PC-3 (cell line): ENCODE data around the gene ZER1. TPM values are rescaled to one million over a fixed set of nuclear protein-coding genes. Genes with fewer than 3 reads are reported as not detected.
"Not testable (repeated sequence)": the region's sequence is repeated elsewhere in the genome, so short reads cannot be mapped to it uniquely, and the experiment has no call there.

ENCODE experiments used
- ATAC-seq: fragments of 200-7000 bp; cut with Tn5 transposase; 2 replicates; pipeline ENCODE4 v1.9.1; 2020; ENCODE audit warnings: mild to moderate bottlenecking, moderate library complexity
- BruUV-seq: library from RNA; stranded (reverse); fragments of 400-500 nt; replicated peaks from 2 replicates; lab custom pipeline; 2021; lab: Mats Ljungman, UMichigan
- CTCF ChIA-PET: fragments of 300-600 bp; sonication (Branson Sonifier 250); formaldehyde crosslinking; loops from one replicate; lab custom pipeline; 2022; ENCODE audit warnings: antibody characterized with exemption; lab: Charles Lee
- POLR2A ChIA-PET: fragments of 300-600 bp; sonication (Branson Sonifier 250); formaldehyde crosslinking; loops from one replicate; lab custom pipeline; 2022; ENCODE audit warnings: antibody characterized with exemption; ENCODE audit not compliant: unreplicated experiment; lab: Charles Lee
- DNase-seq: peaks from one replicate; pipeline ENCODE4 v3.0.0-alpha.2; 2015
- H2AFZ ChIP-seq: fragments of 300-600 bp; sonication (generic); 2 replicates; pipeline ENCODE4 v1.6.0; 2016; ENCODE audit warnings: antibody characterized with exemption, low read length
- H3F3A ChIP-seq: fragments of 300-600 bp; sonication (generic); one replicate; pipeline ENCODE4 v1.6.0; 2017; ENCODE audit warnings: antibody characterized with exemption, low read length, control low read depth, mild to moderate bottlenecking; ENCODE audit not compliant: unreplicated experiment
- H3K27ac ChIP-seq: fragments of 300-600 bp; sonication (generic); 2 replicates; pipeline ENCODE4 v1.5.1; 2016; ENCODE audit warnings: mild to moderate bottlenecking, low read length
- H3K27me3 ChIP-seq: fragments of 300-600 bp; sonication (generic); 2 replicates; pipeline ENCODE4 v1.6.1; 2016; ENCODE audit warnings: low read length, mixed read lengths
- H3K36me3 ChIP-seq: fragments of 300-600 bp; sonication (generic); 2 replicates; pipeline ENCODE4 v1.6.1; 2016; ENCODE audit warnings: low read depth, mixed run types, low read length, mixed read lengths
- H3K4me1 ChIP-seq: fragments of 300-600 bp; sonication (generic); 2 replicates; pipeline ENCODE4 v1.5.1; 2016; ENCODE audit warnings: low read length; ENCODE audit not compliant: insufficient read depth
- H3K4me2 ChIP-seq: fragments of 300-600 bp; sonication (generic); 2 replicates; pipeline ENCODE4 v1.6.0; 2016; ENCODE audit warnings: low read length
- H3K4me3 ChIP-seq: fragments of 300-600 bp; sonication (generic); 2 replicates; pipeline ENCODE4 v1.5.1; 2016; ENCODE audit warnings: mild to moderate bottlenecking, low read length, mixed read lengths
- H3K79me2 ChIP-seq: fragments of 300-600 bp; sonication (generic); 2 replicates; pipeline ENCODE4 v1.6.1; 2017; ENCODE audit warnings: low read length, mixed read lengths
- H3K9ac ChIP-seq: fragments of 300-600 bp; sonication (generic); 2 replicates; pipeline ENCODE4 v1.6.0; 2016; ENCODE audit warnings: mild to moderate bottlenecking, low read length
- H3K9me2 ChIP-seq: fragments of 300-600 bp; sonication (generic); replicated peaks from 2 replicates; pipeline ENCODE4 v1.6.1; 2016; ENCODE audit warnings: mixed run types, low read length, mixed read lengths
- H3K9me3 ChIP-seq: fragments of 300-600 bp; sonication (generic); 2 replicates; pipeline ENCODE4 v1.6.1; 2016; ENCODE audit warnings: low read length, mixed read lengths
- H4K20me1 ChIP-seq: fragments of 300-600 bp; sonication (generic); 2 replicates; pipeline ENCODE4 v1.6.1; 2016; ENCODE audit warnings: low read length, mixed read lengths
- CTCF ChIP-seq: fragments of 300-600 bp; sonication (generic); conservative IDR thresholded peaks from 2 replicates; pipeline ENCODE4 v1.5.1; 2017; ENCODE audit warnings: antibody characterized with exemption, low read depth, mild to moderate bottlenecking, low read length
- EZH2 ChIP-seq: fragments of 300-600 bp; sonication (generic); IDR thresholded peaks from one replicate; pipeline ENCODE4 v1.6.1; 2017; ENCODE audit warnings: antibody characterized with exemption, mild to moderate bottlenecking, low read length; ENCODE audit not compliant: unreplicated experiment
- EZH2phosphoT487 ChIP-seq: fragments of 300-600 bp; sonication (generic); IDR thresholded peaks from 2 replicates; pipeline ENCODE4 v1.6.1; 2018; ENCODE audit warnings: mild to moderate bottlenecking, antibody characterized with exemption, low read length, borderline replicate concordance
- intact Hi-C: fragments of 100-400 bp; cut with micrococcal nuclease; formaldehyde crosslinking; loops from 2 replicates; pipeline ENCODE4 v1.9.0; 2023
- total RNA-seq: library from RNA; depleted of rRNA; stranded (reverse); fragments of >200 nt; gene quantifications from 2 replicates; pipeline ENCODE4 v1.2.3, GENCODE V29; 2014

The ZER1 gene
- total RNA-seq, 1 experiment from 2014 or later = 20.6 TPM

- Histone ChIP-seq H3K79me2 (peaks cover 14% of the 10 kb centered on the region), H3K4me2 (no peak overlapping the region), H3K9ac (no peak overlapping the region), H3K9me2 (no peaks in the 10 kb centered on the region), H3K36me3 (peaks cover 36% of the 10 kb centered on the region), H3K4me3 (no peak overlapping the region), H4K20me1 (0 out of 2 replicates have a peak, but pooled peaks cover 3% of the 10 kb centered on the region), H3K4me1 (no peaks in the 10 kb centered on the region), H2AFZ (no peak overlapping the region), H3F3A (peaks cover 3% of the 10 kb centered on the region), H3K9me3 (no peaks in the 10 kb centered on the region), H3K27me3 (no peaks in the 10 kb centered on the region), H3K27ac (no peak overlapping the region)
- BruUV-seq = no TSS peak
- intact Hi-C loops = no loop called here
- TF ChIP-seq EZH2phosphoT487 (no peak), CTCF (no peak), EZH2 (no peak)
- no peak for ATAC-seq
- ChIA-PET POLR2A (no interaction called here), CTCF (interaction anchor here (0.8 kb wide), 1 partner anchor 62 kb away, joined by 3 read pairs; no protein-coding TSS in a partner anchor)
- DNase-seq = no peak
Observed at GRCh38 chr9:128696923-128697707, 74.6 kb downstream of the ZER1 start.

GRCh38 chr9:128694344-128694743 is 77.4 kb downstream of the ZER1 start:
- ChIA-PET CTCF (no interaction called here), POLR2A (no interaction called here)
- Histone ChIP-seq H3K27me3 (no peaks in the 10 kb centered on the region), H3K9ac (no peak overlapping the region), H3K4me1 (peaks cover 6% of the 10 kb centered on the region), H3K9me2 (no peaks in the 10 kb centered on the region), H3K9me3 (no peaks in the 10 kb centered on the region), H4K20me1 (peaks cover 22% of the 10 kb centered on the region), H3K79me2 (peaks cover 36% of the 10 kb centered on the region), H3K4me2 (no peak overlapping the region), H2AFZ (no peak overlapping the region), H3K4me3 (no peak overlapping the region), H3K36me3 (peaks cover 52% of the 10 kb centered on the region), H3K27ac (no peak overlapping the region), H3F3A (peaks cover 3% of the 10 kb centered on the region)
- DNase-seq (no peak), ATAC-seq (no peak)
- BruUV-seq = no TSS peak
- intact Hi-C loops = no loop called here
- TF ChIP-seq CTCF (no peak), EZH2 (no peak), EZH2phosphoT487 (no peak)

GRCh38 chr9:128693738-128694137 is 78.0 kb downstream of the ZER1 start:
- H3K4me2 ChIP-seq, DNase-seq, intact Hi-C loops, H3K27ac ChIP-seq, CTCF ChIA-PET, H3K9ac ChIP-seq, BruUV-seq, H3K9me3 ChIP-seq, H3K27me3 ChIP-seq, POLR2A ChIA-PET, H3K9me2 ChIP-seq, ATAC-seq, H2AFZ ChIP-seq, H3F3A ChIP-seq, H3K4me3 ChIP-seq, H3K4me1 ChIP-seq: not testable (repeated sequence)
- peaks cover 22% of the 10 kb centered on the region for H4K20me1 ChIP-seq
- H3K36me3 ChIP-seq = peaks cover 52% of the 10 kb centered on the region
- H3K79me2 ChIP-seq = peaks cover 36% of the 10 kb centered on the region
